HG02885 (cell line): Measurements from ENCODE around the gene PLA2G6.

Experiments
- ATAC-seq: cut with Tn5 transposase; IDR thresholded peaks from one replicate; pipeline ENCODE4 v1.9.1; 2021; ENCODE audit warnings: mild to moderate bottlenecking; ENCODE audit not compliant: unreplicated experiment, poor library complexity

The PLA2G6 gene

DNA sequence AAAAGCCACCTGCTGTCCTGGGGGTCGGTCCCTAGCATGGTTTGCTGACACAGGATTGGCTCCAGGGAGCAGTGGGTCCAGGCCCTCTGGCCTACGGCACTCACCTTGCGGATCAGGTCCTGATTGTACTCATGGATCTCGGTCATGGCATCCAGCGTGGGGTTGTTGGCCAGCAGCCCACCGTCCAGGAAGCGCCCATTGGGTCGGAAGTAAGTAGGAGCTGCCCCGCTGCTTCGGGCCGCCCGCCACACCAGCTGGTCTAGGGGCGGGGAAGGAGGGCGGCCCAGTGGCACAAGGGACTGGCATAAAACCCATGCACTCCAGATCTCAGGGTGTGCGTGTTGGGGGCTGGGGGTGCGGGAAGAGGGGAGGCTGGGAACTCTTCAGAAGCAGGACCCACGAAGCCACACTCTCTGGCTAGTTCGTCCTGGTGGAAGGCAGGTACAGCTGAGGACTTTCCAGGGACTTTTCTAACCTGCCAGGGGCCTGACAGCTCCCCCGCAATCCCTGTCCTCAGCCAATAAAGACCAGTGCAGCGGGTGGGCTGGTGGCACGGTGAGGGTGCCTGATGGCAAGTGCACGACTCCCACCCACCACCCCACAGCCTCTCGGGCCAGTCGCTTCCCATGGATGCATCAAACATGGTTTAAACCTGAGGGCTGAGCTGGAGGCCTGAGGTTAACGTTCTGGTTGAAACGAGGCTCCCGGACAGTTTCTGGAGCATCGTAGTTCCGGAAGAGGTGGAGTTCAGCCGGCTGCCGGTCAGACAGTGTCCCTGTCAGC lies 66.0 kb downstream of the PLA2G6 start:
- no peak for ATAC-seq

DNA sequence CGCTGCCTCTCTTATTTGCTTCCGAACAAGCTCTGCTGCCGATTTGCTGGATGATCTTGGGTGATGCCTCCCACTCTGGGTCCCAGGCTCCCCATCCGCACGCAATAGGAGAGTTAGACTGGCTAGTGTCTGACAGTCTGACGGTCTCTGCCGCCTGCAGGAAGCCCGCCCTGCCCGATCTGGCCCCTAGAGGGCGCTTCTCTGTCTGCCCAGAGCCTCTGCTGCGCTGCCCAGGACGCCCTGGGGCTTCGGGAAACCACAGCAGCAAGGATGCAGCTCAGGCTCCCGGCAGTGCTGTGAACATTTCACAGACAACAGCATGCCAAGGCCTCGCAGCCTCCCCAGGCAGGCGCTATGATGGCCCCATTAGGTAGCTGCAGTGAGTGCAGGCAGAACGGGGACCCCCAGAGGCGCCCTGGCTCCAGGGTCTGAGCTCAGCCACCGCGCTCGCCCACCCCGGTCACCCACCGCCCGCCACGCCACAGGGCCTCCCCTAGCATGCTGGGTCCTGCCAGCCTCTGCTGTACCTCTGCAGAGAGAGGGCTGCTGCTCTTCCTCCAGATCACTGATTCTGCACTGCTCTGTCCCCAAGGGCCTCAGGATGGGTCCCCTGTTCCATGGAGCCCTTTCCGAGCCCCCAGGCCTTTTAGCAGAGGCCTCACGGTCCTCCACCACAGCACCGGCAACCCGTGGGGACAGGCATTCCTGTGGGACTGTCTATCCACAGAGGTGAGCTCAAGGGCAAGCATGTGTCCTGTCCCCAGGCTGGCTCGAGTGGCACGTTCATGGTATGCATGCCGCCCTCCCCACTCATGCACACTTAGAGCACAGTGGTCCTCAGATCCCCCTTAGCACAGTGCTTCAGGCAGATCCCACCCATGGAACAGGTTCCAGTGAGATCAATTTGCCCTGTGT lies 66.9 kb downstream of the PLA2G6 start:
- ATAC-seq = no peak

DNA sequence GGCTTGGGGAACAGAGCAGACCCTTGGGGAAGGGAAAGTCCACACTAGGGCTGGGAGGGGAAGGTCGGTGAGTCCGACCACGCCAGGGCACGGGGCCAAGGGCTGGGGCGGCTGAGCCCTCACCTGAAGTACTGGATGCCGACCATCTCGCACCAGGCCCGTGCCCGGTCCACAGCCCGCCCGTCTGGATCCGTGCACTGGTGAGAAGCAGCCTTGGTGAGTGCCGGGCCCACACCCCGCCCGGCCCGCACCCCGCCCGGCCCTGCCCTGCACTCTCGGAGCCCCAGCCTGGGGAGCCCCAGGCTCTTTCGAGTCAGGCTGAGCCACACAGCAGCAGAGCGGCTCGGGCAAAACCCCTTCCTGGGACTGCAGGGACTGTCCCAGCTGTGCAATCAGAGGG lies 69.2 kb downstream of the PLA2G6 start:
- ATAC-seq = no peak

DNA sequence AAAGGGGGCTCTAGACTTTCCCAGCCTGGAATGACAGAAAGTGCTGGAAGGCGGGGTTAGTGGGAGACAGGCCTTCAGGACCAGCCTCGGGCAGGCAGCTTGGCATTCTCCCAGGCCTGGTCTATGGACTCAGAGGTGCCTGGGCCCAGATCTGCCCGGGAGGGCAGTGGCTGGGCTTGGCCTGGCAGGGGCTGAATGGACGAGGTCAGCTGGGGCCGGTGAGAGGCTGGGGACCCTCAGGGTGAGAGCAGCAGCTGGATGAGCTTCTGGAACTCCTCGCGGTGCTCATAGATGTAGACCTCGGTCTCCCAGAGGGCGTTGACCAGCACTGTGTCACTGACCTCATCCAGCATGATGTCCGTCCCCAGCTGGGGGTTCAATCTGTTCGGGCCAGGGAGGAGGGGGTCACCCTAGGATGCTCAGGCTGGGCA lies 69.7 kb downstream of the PLA2G6 start:
- no peak for ATAC-seq

DNA sequence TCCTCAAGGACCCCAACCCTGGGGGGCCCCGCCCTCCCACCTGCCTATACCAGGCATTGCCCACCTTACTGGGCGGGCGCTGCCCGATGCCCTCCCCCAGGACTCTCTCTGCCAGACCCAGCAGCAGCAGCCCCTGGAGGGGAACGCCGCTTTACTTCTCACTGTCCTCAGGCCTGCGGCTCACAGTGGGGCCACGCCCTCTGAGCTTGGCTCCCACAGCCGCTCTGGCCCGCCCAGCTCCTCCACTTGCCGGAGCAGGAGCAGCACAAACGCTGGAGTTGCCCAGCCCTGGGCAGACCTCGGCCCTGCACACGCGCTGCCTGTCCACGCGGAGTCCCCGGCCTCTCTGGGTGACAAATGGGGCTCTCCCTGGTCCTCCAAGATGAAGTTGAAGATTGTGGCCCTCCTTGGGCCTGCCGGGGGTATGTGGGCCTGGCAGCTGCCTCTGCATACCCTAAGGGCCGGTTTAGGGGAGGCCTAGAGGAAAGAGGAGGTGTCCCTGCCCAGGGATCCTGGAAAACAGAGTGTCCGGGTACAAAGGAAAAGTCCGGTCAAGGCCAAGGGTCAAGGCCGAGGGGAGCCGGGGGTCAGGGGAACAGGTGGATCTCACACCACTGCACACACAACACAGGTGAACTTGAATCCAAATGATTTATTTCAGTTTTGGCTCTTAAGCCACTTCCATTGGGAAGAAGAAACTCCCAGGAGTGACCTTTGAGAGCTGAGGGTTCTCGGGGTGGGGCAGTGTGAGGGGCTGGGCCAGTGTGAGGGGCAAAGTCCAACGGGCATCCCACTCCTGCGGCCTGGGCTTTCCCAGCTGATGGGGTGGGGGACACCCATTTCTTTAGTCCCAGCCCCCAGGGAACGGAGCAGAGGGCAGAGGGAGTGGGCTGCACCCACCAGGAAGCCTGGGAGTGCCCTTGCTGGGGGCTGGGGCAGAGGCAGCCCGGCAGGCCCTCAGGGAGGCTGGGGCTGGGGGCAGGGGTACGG lies 70.5 kb downstream of the PLA2G6 start:
- ATAC-seq = no peak

DNA sequence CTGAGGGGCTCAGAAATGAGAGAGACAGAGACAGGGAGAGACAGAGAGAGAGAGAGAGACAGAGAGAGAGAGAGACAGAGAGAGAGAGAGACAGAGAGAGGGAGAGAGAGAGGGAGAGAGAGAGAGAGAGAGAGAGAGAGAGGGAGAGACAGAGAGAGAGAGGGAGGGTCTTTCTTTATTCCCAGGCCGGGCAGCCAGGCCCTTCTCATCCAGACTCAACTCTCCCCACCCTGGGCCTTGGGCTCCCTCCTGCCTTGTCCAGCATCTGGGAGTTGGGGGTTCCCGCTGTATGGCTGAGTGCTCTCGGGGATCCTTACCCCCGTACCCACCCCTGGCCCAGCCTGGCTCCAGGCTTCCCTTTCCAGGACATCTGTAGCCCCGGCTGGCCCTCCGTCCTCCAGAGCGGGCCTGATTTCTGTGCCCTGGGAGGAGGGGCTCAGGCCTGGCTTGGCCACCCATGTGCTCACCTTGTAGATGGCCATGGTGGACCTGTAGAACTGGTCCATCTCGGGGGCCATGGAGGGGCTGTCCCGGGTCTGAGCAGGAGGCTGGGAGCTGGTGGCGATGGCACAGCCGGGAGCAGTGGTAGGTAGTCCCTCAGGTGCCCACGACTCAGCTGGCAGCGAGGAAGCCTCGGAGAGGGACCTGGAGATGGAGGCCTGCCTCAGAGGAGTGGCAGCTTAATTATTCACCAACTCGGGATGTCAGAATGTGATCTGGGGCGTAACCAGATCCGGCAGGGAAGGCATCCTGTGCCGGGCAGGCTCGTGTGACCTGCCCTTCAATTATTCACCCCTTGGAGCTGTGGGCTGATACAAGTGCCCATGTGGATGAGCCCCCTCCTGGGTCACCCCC lies 71.4 kb downstream of the PLA2G6 start, which contains the start of gene BAIAP2L2:
Gene BAIAP2L2, minus strand, starts transcription at position 677 of the 855 bp plus-strand sequence. Its CDS starts 159 bp downstream, at position 518.
- no peak for ATAC-seq

DNA sequence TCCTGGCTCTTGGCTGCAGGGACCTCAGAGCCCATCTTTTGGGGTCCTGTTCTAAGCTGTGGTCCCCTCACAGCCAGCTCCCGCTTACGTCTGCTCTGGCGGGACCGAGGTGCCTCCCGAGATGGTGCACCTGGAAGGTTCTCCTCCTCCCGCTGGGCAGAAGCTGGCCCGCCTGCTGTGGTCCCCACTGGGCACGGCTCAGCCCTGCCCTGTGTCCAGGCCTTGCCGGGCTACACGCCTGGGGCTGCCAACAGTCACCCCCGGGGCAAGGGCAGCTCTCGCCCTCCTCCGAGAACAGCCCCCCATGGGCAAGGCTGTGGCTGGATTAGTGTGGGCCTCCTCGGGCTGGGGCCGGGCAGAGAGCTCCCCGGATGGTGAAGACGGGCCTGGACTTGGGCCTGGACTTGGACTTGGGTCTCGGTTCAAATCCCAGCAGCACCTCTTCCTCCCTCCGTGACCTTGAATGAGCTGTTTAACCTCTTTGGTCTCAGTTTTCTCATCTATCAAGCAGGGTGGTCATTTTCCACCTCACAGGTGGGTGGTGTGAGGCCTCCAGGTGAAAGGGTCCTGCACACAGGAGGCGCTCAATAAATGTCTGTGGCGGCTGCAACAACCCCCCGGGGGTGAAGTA lies 72.1 kb downstream of the PLA2G6 start:
- ATAC-seq = no peak

DNA sequence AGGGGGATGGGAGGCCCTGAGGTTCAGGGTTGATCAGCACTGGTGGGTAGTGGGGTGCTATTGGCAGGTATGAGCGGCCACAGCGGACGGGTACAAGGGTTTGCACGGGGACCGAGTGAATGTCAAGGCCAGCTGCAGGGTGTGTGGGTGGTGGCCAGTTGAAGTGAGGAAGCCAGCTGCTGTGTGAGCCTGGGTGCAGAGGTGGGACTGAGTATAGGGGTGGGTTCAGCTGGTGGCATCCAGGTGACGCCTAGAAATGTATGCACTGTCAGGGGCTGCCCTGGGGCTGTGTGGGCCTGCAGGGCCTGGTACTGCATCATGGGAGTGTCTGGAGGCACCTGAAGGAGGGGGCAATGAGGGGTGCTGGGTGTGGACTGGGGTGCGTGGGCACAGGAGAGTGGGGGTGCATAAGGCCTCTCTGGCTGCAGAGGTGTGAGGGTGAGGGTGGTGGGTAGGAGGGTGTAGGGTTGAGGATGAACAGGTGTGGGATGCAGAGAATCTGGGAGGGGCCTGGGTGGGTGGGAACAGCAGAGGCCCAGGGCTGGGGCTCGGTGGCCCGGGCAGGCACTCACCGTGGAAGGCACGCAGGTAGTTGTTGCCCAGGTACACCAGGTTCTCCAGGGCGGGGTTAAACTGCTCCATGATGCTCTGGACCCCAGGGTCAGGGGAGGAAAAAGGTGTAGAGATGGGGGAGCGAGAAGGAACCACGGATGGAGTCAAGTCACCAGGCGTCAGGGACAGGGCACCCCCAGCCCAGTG lies 72.9 kb downstream of the PLA2G6 start:
- no peak for ATAC-seq

DNA sequence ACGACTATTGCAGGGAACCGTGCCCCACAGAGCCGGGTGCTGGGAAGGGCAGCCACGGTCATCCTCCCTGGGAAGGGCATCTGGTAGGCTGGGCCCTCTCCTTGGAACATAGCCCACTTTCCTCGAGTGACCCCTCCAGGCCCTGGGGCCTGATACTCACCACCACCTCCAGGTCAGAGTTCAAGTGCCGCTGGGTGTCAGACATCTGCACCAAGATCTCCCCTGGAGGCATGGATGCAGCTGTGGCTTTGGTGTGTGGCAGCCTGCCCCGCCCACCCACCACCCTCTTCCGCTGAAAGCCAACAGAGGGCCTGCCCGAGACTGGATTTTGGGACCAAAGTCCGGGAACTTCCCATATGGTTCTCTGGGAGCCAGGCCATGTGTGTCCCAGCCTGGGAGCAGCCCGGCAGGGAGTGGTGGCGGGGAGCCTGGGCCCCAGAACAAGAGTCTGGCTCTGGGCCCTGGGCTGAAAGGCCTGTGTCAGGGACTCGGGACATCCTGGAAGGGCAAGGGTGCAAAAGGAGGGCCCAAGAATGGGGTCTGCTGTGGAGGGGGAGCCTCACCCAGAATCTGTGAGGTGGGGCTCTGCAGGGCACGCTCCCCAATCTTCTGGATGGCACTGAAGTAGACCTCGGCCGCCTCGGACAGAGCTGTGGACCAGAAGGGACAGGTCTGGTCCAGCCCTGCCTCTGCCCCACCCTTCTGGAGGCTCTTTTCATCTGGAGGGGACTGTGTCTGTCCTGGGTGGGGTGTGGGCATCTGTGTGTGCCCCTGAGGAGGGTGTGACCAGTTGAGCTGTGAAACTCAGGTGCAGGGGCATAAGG lies 73.7 kb downstream of the PLA2G6 start:
- no peak for ATAC-seq

DNA sequence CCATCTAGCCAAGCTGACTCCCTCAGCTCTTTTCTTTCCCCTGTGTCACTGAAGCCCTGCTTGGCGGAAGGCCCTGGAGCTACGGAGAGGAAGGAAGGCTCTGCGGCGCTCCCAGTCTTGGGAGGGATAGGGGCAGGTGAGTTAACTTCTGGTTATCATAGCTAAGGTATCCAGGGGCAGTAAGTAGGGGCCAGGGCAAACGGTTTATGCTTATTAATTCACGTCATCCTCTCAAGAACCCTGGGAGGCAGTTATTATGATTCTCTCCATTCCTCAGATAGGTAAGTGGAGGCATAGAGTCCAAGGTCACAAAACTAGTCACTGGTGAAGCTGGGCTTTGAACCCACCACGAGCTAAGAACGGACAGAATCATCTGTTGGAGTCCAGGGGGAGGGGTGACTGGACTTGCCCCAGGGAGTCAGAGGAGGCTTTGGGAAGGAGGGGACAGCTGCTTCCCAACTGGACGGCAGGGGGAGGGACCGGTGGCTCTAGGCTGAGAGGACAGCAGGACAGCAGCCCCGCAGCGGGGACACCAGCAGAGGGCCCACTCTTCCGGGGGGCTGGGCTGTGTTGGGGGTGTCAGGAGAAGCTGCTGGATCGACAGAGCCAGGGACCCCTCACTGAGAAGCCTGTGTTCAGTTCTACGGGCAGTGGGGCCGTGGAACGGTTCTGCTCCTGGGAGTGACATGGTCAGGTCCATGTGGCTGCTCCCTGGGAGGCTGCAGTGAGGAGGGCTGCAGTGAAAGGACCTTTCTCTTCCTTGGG lies 74.6 kb downstream of the PLA2G6 start:
- no peak for ATAC-seq

DNA sequence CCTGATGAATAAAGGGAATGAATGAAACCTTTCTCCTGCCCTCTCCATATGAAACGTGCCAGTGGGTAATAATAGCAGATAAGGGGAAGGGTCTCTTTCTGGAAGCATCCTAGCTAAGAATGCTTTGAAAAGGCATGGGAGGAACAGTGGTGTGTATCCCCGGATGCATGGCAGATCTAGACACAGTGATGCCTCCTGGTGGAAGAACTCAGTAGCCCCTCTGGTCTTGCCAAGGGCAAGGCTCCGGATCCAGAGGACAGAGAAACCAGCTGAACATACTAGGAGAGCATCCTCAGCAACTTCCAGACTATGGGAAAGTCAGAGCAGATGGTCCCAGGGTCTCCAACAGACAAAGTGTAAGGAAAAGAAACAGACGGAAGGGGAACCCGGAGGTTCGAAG lies 77.5 kb downstream of the PLA2G6 start:
- ATAC-seq = no peak

DNA sequence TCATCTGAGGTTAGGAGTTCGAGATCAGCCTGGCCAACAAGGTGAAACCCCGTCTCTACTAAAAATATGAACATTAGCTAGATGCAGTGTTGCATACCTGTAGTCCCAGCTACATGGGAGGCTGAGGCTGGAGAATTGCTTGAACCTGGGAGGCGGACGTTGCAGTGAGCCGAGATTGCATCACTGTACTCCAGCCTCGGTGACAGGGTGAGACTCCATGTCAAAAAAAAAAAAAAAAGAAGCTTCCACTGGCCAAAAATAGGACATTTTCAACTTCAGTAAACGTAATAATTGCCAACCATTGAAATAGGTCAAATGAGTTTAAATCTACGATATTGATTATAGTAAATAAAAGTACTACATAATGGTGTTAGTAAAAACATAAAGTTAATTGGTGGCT lies 78.0 kb downstream of the PLA2G6 start:
- ATAC-seq = no peak

DNA sequence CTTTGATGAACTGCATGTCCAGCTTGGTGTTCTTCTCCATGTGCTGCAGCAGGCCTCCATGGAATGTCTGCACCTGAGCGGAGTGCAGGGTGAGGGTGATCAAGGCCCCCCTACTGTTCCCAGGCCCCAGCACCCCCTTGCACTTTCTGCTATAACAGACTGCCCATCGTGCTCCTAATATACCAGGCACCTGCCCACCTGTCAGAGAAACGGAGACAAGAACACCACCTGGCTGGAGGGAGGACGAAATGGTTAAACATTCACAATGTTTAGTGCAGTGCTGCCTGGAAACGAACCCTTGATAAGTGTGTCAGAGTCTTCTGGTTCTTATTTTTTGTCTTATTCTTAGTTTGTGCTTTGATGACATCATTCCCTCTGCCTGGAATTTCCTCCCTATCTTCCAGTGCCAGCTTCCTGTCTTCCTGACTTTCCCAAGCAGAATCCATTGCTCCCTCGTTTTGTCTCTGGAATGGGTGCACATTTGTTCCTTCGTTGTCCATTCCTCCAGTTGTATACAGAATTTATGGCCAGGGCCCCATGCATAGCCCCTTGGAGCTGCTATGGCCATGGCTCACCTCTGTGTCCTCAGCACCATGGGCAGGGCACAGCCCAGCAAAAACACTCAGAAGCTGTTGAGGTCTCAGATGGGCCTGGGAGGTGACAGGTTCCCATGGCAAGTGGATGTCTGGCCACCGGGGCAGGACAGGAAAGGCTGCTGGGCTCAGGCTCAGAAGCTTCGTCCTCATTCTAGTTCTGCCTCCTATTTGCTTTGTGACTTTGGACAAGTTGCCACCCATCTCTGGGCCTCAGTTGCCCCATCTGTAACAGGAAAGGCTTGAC lies 83.0 kb downstream of the PLA2G6 start:
- ATAC-seq = no peak

DNA sequence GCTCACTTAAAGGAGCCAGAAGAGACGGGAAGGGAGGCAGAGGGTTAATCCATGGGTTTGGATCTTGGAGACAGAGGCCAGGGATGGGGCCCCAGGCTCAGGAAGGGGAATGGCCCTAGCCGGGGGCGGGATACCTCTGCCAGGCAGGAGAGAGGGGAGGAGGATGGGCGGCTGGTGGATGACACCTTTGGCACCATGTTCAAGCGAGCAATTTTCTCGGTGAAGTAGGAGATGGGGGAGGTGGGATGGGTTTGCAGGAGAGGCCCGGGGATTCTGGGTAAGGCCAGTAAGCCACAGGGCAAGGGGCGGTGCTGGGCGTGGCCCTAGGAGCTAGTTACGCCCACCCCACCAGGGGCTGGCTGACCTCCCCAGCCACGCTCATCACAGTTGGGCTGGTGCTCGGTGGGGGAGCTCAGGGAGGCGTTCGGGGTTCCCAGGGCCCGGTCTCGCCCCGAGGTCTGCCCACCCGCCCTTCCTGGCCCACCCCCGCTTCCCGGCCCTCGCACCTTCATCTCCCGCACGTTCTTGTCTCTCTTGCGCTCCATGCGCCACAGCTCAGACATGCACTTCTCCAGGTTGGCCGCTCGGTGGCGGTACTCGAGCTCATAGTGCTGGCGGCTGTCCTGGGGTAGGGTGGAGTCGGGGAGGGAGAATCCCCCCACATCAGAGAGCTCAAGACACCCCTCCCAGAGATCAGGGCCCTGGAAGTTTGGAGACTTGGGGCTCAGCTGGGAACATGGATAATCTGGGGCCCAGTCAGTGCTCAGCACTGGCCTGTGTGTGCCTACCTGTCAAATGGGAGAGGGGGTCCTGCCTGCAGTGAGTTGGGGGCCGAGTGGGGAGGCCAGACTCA lies 83.8 kb downstream of the PLA2G6 start:
- no peak for ATAC-seq

DNA sequence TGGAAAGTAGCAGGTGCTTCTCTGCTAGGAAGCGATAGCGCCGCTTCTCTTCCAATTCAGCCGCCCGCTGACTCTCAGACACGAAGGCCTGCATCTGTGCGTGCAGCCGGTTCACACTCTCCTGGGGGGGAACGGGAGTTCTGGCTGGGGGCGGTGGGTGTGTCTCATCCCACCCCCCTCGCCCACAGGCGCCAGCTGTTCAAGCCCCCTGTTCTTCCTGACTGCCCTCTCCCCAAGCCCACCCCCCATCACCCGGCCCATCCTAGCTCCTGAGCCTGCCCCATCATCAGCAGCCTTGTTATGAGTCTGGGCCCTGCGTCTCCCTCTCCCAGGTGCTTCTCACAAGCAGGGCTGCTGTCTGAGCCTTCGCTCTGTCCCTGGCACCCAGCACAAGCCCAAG lies 84.6 kb downstream of the PLA2G6 start:
- ATAC-seq = no peak
